Neural cell (in vitro differentiated cells): ENCODE measurements around the gene AEN.

Source experiments
- CTCF ChIP-seq: fragments of 450-650 bp; IDR thresholded peaks from 2 replicates; pipeline ENCODE4 v1.5.1; 2014; ENCODE audit warnings: antibody characterized with exemption, mild to moderate bottlenecking, moderate library complexity; ENCODE audit not compliant: poor library complexity, severe bottlenecking
- EP300 ChIP-seq: fragments of 450-650 bp; conservative IDR thresholded peaks from 2 replicates; pipeline ENCODE4 v1.6.1; 2014; ENCODE audit warnings: antibody characterized with exemption, mild to moderate bottlenecking, moderate library complexity; ENCODE audit not compliant: poor library complexity, severe bottlenecking
- EZH2 ChIP-seq: fragments of 200-600, 300-800 bp; shearing (Covaris generic), sonication (generic); IDR thresholded peaks from 2 replicates; pipeline ENCODE4 v1.6.1; 2014; ENCODE audit warnings: antibody characterized with exemption, low read length, borderline replicate concordance, mild to moderate bottlenecking; ENCODE audit not compliant: insufficient read depth, poor library complexity, severe bottlenecking
- MXI1 ChIP-seq: fragments of 450-650 bp; conservative IDR thresholded peaks from 2 replicates; pipeline ENCODE4 v1.6.1; 2014; ENCODE audit warnings: antibody characterized with exemption, mild to moderate bottlenecking; ENCODE audit not compliant: poor library complexity, severe bottlenecking
- POLR2AphosphoS5 ChIP-seq: IDR thresholded peaks from 2 replicates; pipeline ENCODE4 v1.6.1; 2012
- RAD21 ChIP-seq: fragments of 450-650 bp; conservative IDR thresholded peaks from 2 replicates; pipeline ENCODE4 v1.6.1; 2014; ENCODE audit warnings: antibody characterized with exemption, mild to moderate bottlenecking, moderate library complexity

- no peak for TF ChIP-seq CTCF
- TF ChIP-seq MXI1: no peak
- no peak for TF ChIP-seq EZH2
- no peak for TF ChIP-seq EP300
- no peak for TF ChIP-seq POLR2AphosphoS5
- TF ChIP-seq RAD21: no peak
Measured at GRCh38 chr15:88617790-88618189, 3.4 kb upstream of the AEN start.
